A673 (cell line): ENCODE results near the gene CCNY. TPM values are rescaled to one million over a fixed set of nuclear protein-coding genes. Genes with fewer than 3 reads are reported as not detected.

ENCODE experiments used
- BruUV-seq: library from RNA; stranded (reverse); fragments of 400-500 nt; replicated peaks from 2 replicates; lab custom pipeline; 2021; lab: Mats Ljungman, UMichigan
- CTCF ChIA-PET: fragments of 300-600 bp; sonication (Branson Sonifier 250); formaldehyde crosslinking; loops from one replicate; lab custom pipeline; 2022; ENCODE audit warnings: antibody characterized with exemption; lab: Charles Lee
- POLR2A ChIA-PET: fragments of 300-600 bp; sonication (Branson Sonifier 250); formaldehyde crosslinking; loops from one replicate; lab custom pipeline; 2022; ENCODE audit warnings: antibody characterized with exemption; ENCODE audit not compliant: low non-redundant PET; lab: Charles Lee
- DNase-seq: peaks from one replicate; pipeline ENCODE4 v3.0.0-alpha.2; 2015; ENCODE audit warnings: low spot score
- H3K27ac ChIP-seq: fragments of 200-600 bp; sonication (generic); 2 replicates; pipeline ENCODE4 v1.5.1; 2016; ENCODE audit warnings: mixed run types, low read depth, mild to moderate bottlenecking, mixed read lengths, antibody characterized with exemption, low read length; ENCODE audit not compliant: poor library complexity, severe bottlenecking
- H3K27me3 ChIP-seq: fragments of 200-600 bp; sonication (generic); replicated peaks from 2 replicates; pipeline ENCODE4 v1.6.1; 2017; ENCODE audit warnings: mixed run types, low read depth, mild to moderate bottlenecking, mixed read lengths, antibody characterized with exemption, low read length; ENCODE audit not compliant: insufficient read depth, poor library complexity
- H3K36me3 ChIP-seq: fragments of 200-600 bp; sonication (generic); 2 replicates; pipeline ENCODE4 v1.6.1; 2016; ENCODE audit warnings: mixed run types, mild to moderate bottlenecking, mixed read lengths, antibody characterized with exemption, low read length; ENCODE audit not compliant: insufficient read depth, poor library complexity, severe bottlenecking
- H3K4me1 ChIP-seq: fragments of 200-600 bp; sonication (generic); 2 replicates; pipeline ENCODE4 v1.6.1; 2017; ENCODE audit warnings: mixed run types, mild to moderate bottlenecking, mixed read lengths, antibody characterized with exemption, low read length; ENCODE audit not compliant: insufficient read depth, poor library complexity, severe bottlenecking
- H3K4me3 ChIP-seq: fragments of 200-600 bp; sonication (generic); 2 replicates; pipeline ENCODE4 v1.5.1; 2016; ENCODE audit warnings: low read depth, mixed run types, mild to moderate bottlenecking, mixed read lengths, low read length; ENCODE audit not compliant: poor library complexity, severe bottlenecking
- H3K9me3 ChIP-seq: fragments of 200-600 bp; sonication (generic); 2 replicates; pipeline ENCODE4 v1.6.1; 2016; ENCODE audit warnings: mixed run types, low read depth, mild to moderate bottlenecking, mixed read lengths, antibody characterized with exemption, low read length; ENCODE audit not compliant: poor library complexity, severe bottlenecking
- CTCF ChIP-seq: fragments of 300-800, 200-600 bp; sonication (generic); conservative IDR thresholded peaks from 2 replicates; pipeline ENCODE4 v1.5.1; 2017; ENCODE audit warnings: low read depth, mild to moderate bottlenecking, antibody characterized with exemption, low read length, moderate library complexity, mixed read lengths
- EZH2 ChIP-seq: fragments of 200-600 bp; sonication (generic); IDR thresholded peaks from 2 replicates; pipeline ENCODE4 v1.6.1; 2017; ENCODE audit warnings: borderline replicate concordance, low read depth, mild to moderate bottlenecking, mixed read lengths, antibody characterized with exemption, low read length; ENCODE audit not compliant: poor library complexity, severe bottlenecking
- intact Hi-C: fragments of 100-400 bp; cut with micrococcal nuclease; formaldehyde crosslinking; loops from one replicate; pipeline ENCODE4 v1.10.0; 2022; ENCODE audit not compliant: unreplicated experiment
- total RNA-seq: library from RNA; stranded (reverse); gene quantifications from 2 replicates; pipeline ENCODE4 v1.2.3, GENCODE V29; 2021

CCNY gene
- total RNA-seq, 1 experiment from 2014 or later = 84.8 TPM

GRCh38 chr10:35390843-35391152 is 54.5 kb downstream of the CCNY start:
- TF ChIP-seq CTCF (no peak), EZH2 (no peak)
- Histone ChIP-seq H3K4me3 (no peak overlapping the region), H3K27me3 (no peaks in the 10 kb centered on the region), H3K36me3 (no peaks in the 10 kb centered on the region), H3K4me1 (peaks cover 48% of the 10 kb centered on the region), H3K27ac (no peak overlapping the region), H3K9me3 (peaks cover 28% of the 10 kb centered on the region)
- intact Hi-C loops = no loop called here
- BruUV-seq = no TSS peak
- POLR2A ChIA-PET = no interaction called here
- CTCF ChIA-PET = no interaction called here
- no peak for DNase-seq

GRCh38 chr10:35391153-35391953 is 55.0 kb downstream of the CCNY start:
- ChIA-PET POLR2A (no interaction called here), CTCF (no interaction called here)
- BruUV-seq = no TSS peak
- H3K36me3 ChIP-seq = no peaks in the 10 kb centered on the region
- H3K4me3 ChIP-seq = no peak overlapping the region
- no peak for DNase-seq
- peaks cover 28% of the 10 kb centered on the region for H3K9me3 ChIP-seq
- H3K27ac ChIP-seq = no peak overlapping the region
- H3K27me3 ChIP-seq = no peaks in the 10 kb centered on the region
- no peak for TF ChIP-seq EZH2
- TF ChIP-seq CTCF = no peak
- intact Hi-C loops = no loop called here
- peaks cover 45% of the 10 kb centered on the region for H3K4me1 ChIP-seq

- POLR2A ChIA-PET = interaction anchor here (0.6 kb wide), 1 partner anchor 328 kb away, joined by 7 read pairs; no protein-coding TSS in a partner anchor
- DNase-seq = no peak
- Histone ChIP-seq H3K4me1 (peaks cover 45% of the 10 kb centered on the region), H3K9me3 (peaks cover 28% of the 10 kb centered on the region), H3K27ac (no peak overlapping the region), H3K27me3 (no peaks in the 10 kb centered on the region), H3K4me3 (no peak overlapping the region), H3K36me3 (no peaks in the 10 kb centered on the region)
- CTCF ChIA-PET = no interaction called here
- BruUV-seq = no TSS peak
- intact Hi-C loops = no loop called here
- TF ChIP-seq EZH2 (no peak), CTCF (no peak)
Measured at GRCh38 chr10:35391954-35392262, 55.6 kb downstream of the CCNY start.
